Activated CD8-positive, alpha-beta memory T cell treated with anti-CD3 and anti-CD28 coated beads, Interleukin-2, amount 50 U/mL, for 4 hours (primary cell): ENCODE results near the gene CCDC188.

Experiments used
- DNase-seq: peaks from one replicate; pipeline ENCODE4 v3.0.0-alpha.2; 2020

The CCDC188 gene

DNA sequence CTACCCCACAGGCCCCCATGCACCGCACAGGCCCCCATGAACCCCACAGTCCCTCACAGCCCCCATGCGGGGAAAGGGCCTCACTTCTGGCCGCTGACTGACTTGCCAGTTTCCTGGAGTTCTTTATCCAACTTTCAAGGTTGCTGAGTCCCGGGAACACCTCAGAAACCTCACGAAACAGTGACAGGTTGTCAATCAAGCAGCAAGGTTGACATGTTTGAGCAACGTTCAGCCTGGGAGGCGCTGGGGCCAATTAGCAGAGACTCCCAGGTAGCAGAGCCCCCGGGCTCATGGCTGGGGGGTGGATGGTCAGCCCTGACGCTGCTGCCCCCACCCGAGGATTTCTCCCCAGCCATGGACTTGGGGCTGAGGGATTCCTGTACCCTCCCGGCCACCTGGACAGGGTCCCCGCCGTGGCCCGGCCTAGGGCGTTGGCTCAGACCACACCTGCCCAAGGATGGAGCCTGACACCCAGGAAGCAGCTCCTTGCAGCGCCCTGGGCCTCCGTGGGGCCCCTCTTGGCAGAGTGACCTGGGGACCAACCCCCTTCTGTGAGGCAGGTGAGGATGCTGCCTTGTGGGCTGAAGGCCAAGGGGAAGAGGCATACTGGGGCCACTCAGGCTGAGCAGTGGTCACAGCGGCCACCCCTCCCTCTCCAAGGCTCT, 33.8 kb upstream of the CCDC188 start:
- no peak for DNase-seq

GRCh38 chr22:20183823-20184222, 33.0 kb upstream of the CCDC188 start:
- DNase-seq = no peak

GRCh38 chr22:20183101-20183500, 32.2 kb upstream of the CCDC188 start:
- DNase-seq = no peak

- no peak for DNase-seq
Observed at GRCh38 chr22:20182365-20182764, 31.5 kb upstream of the CCDC188 start.

DNA sequence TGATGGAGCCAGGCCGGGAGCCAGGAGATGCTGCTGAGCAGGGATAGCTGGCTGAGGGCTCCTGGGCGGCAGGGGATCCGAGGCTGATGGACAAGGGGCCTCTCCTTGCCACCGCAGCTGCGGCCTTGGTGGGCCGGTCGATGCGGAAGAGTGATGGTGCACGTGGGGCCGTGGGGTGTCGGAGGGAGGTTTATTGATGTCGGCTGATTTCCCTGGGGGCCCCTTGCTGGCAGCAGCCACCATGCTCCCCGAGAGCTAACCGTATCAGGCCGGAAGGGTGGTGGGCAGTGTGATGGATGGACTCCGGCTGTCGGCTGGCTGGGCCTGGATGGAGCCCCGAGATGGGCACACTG, 31.0 kb upstream of the CCDC188 start:
- no peak for DNase-seq

DNA sequence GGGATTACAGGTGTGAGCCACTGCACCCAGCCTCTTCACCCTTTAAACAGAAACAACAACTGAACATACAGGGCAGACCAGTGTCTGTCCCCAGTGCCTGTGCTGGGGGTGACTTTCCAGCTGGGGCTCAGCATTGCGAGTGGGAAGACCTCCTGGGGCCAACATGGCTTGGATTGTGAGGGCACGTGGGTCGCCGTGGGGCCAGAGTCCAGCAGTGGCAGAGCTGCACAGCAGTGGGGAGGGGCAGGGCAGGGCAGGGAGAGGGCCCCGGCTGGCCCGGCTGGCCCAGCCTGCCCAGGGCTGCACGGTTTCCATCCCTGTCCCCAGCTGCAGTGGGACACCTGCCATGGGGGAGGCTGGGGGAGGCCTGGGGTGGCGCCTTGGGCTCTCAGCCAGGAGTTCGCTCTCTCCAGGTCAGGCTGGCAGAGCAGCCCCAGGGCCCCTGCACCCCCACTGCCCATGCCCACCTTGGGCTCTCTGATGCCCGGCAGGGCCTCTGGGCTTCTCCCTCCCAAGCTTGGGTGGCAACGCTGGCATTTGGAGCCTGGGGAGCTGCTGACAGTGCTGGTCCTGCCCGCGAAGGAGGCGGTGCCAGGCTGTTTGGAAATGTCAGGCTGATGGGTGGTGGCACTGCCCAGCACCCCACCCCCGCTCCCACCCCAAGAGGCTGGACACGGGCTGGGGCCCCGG, 30.5 kb upstream of the CCDC188 start:
- DNase-seq = no peak

- DNase-seq = no peak
Observed at GRCh38 chr22:20180640-20181039, 29.8 kb upstream of the CCDC188 start.

- no peak for DNase-seq
Observed at GRCh38 chr22:20180245-20180630, 29.4 kb upstream of the CCDC188 start.

DNA sequence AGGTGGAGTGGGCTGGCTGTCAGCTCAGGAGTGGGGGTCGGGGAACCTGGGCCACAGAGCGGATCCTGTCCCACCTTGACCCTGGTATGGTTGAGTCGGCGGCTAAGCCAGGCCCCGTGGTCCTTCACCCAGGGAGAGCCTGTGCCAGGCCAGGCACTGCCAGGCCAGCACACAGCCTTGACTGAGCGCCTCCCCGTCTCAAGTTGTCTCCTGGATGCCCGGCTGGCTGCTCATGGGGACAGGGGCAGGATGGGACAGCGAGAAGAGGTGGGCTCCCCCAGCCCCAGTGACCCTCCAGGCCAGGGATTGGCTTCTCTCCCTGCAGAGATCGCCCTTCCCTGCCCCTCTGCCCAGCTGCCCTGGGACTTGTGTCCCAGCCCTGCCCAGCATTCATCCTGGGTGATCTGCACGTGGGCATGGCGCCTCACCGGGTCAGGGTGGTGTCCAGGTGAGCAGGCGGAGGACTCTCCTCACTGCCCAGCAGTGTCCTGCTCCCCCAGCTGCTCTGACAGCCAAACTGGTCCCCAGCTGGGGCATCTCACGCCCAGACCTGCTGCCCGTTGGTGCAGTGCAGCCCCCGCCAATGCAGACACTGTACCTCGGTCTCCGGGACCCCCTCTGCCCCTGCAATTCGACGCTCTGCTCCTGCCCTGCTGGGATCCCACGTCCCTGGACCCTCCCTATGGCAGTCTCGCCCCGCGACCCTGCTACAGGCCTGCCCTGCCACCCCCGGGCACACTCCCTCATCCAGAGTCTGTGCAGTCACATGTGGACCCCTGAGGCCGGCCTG, 28.8 kb upstream of the CCDC188 start:
- DNase-seq = no peak

DNA sequence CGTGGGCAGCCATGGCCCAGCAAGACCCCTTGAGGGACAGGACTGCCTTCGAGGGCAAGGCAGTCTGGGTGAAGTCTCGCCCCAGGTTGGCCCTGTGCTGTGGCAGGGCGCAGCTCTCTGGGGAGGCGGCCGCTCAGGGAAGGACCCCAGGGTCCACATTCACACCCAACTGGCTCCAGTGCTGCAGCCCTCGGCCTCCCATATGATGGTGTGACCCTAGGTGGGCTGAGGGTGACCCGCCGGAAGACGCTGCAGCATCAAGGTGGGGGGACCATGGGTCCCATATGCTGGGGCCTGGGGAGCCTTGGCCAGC, 28.0 kb upstream of the CCDC188 start:
- no peak for DNase-seq

- DNase-seq = no peak
Observed at GRCh38 chr22:20178075-20178914, 27.4 kb upstream of the CCDC188 start.

DNA sequence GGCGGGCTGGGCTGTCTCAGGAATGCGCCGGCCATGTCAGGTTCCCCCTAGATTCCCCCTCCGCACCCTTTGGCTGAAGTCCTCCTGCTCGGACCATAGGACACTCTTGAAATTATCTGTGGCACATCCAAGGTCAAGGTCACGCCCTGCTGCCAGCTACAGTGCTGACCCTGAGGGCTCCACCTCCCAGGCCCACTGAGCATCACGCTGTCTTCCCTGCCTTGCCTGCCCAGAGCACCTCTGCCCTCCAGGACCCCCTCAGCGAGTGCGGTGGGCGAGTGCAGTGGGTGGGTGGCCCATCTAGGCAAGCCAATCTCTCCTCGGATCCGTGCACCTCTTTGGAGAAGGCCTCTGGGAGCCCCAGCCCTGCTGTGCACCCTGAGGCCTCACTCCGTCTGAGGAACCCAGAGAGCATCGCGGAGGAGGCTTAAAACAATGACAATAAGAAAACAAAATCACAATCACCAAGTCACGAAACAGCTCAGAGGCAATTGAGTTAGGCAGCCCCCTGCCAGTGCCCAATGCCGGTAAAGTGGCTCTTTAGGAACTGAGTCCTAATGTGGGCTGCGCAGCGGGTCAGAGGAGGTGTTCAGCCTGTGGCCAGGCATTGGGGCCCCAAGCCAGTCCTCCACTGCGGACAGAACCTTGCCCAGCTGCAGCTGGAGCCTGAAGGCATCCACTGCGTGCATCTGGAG, 26.5 kb upstream of the CCDC188 start:
- no peak for DNase-seq

- no peak for DNase-seq
Observed at GRCh38 chr22:20176421-20177085, 25.7 kb upstream of the CCDC188 start.

DNA sequence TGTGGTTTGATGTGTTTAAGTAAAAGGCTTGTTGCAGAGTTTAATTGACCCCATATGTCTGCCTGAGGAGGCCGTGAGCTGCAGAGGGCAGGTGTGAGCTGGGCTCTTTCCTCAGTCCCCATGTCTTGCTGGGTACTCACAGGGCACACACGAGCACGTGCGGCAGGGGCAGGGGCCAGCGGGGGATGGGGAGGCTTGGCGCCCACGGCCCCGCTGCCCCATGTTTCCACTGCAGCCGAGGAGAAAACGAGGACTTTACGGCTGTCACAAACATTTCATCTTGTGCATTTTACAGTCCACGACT, 24.7 kb upstream of the CCDC188 start:
- DNase-seq = no peak

GRCh38 chr22:20174785-20175596, 24.1 kb upstream of the CCDC188 start:
- DNase-seq = no peak

DNA sequence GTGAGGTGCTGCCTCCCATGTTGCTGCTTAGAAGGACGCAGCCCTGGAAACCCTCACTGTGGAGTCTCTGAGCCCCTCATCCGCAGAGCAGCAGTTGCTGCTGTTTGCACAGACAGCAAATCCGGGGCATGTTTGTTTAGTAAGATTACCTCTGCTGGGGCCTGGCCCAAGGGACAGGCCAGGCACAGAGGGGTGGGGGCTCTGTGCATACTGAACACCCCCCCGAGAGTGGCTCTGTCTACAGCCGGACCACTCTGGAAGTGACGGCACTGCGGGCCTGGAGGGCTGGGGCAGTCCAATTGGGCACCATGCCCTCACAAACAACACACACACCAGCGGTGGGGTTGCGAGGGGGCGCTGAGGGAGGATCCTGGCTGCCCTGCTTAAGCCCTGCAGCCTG, 22.9 kb upstream of the CCDC188 start:
- no peak for DNase-seq

GRCh38 chr22:20173246-20173645, 22.4 kb upstream of the CCDC188 start:
- DNase-seq = no peak

- no peak for DNase-seq
Observed at GRCh38 chr22:20172141-20172613, 21.3 kb upstream of the CCDC188 start.

DNA sequence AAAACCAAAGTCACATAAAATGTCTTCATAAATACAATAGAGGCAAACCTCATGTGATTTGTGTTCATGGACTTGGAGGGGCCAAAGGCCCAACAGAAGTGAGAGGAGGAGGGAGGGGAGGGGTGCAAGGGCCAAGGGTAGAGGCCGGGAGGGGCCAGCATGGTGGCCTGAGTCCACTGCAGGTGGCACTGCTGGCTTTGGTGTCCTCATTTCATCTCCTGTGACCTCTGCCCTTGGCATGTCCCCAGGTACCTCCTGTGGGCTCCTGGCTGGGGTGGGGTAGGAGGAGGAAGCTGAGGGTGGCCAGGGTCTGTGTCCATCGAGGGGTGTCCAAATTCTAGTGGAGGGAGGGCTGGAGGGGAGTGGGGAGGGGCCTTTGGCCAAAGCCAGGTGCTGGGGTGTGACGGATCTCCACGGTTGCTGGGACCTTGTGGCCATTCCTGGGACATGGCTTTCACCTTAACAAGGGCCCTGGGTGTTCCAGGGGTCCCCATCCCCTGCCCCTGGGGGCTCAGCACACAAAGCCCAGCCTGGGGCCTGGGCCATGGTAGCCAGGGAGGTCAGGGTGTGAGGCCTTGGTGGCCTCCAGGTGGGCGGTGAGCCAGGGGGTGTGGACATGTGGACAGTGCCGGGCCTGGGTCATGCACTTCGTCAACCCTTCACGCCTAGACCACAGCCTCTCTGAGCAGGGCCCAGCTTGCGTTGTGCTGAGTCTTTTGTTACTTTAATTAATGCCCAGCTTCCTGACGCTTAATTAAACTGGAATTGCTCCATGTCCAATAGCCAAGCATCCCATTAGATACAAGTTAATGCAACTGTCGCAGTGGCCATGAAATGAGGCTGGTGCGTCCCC, 20.7 kb upstream of the CCDC188 start:
- DNase-seq = no peak

- no peak for DNase-seq
Observed at GRCh38 chr22:20170170-20170569, 19.3 kb upstream of the CCDC188 start.
